HEK293T (cell line): ENCODE results near the gene KIRREL1.

Source experiments
- ARNT ChIP-seq: fragments of 450-650 bp; IDR thresholded peaks from 2 replicates; pipeline ENCODE4 v1.6.1; 2017; ENCODE audit warnings: mild to moderate bottlenecking
- BHLHE40 ChIP-seq: fragments of 450-650 bp; IDR thresholded peaks from 2 replicates; pipeline ENCODE4 v1.6.1; 2016; ENCODE audit warnings: mild to moderate bottlenecking, moderate library complexity, borderline replicate concordance
- HDGF ChIP-seq: fragments of 450-650 bp; IDR thresholded peaks from 2 replicates; pipeline ENCODE4 v1.6.1; 2017; ENCODE audit warnings: antibody characterized with exemption, borderline replicate concordance
- L3MBTL2 ChIP-seq: fragments of 450-650 bp; conservative IDR thresholded peaks from 2 replicates; pipeline ENCODE4 v1.6.1; 2016; ENCODE audit warnings: mild to moderate bottlenecking
- NFRKB ChIP-seq: fragments of 450-650 bp; IDR thresholded peaks from 2 replicates; pipeline ENCODE4 v1.6.1; 2016; ENCODE audit warnings: mild to moderate bottlenecking, moderate library complexity
- SP1 ChIP-seq: fragments of 450-650 bp; IDR thresholded peaks from 2 replicates; pipeline ENCODE4 v1.6.1; 2017
- TARDBP ChIP-seq: fragments of 450-650 bp; IDR thresholded peaks from 2 replicates; pipeline ENCODE4 v1.6.1; 2016
- ZNF384 ChIP-seq: fragments of 450-650 bp; IDR thresholded peaks from 2 replicates; pipeline ENCODE4 v1.6.1; 2016
- TF ChIP-seq, protein P1 (sequence below): fragments of 450-650 bp; IDR thresholded peaks from 2 replicates; pipeline ENCODE4 v1.6.1; 2016

DNA sequence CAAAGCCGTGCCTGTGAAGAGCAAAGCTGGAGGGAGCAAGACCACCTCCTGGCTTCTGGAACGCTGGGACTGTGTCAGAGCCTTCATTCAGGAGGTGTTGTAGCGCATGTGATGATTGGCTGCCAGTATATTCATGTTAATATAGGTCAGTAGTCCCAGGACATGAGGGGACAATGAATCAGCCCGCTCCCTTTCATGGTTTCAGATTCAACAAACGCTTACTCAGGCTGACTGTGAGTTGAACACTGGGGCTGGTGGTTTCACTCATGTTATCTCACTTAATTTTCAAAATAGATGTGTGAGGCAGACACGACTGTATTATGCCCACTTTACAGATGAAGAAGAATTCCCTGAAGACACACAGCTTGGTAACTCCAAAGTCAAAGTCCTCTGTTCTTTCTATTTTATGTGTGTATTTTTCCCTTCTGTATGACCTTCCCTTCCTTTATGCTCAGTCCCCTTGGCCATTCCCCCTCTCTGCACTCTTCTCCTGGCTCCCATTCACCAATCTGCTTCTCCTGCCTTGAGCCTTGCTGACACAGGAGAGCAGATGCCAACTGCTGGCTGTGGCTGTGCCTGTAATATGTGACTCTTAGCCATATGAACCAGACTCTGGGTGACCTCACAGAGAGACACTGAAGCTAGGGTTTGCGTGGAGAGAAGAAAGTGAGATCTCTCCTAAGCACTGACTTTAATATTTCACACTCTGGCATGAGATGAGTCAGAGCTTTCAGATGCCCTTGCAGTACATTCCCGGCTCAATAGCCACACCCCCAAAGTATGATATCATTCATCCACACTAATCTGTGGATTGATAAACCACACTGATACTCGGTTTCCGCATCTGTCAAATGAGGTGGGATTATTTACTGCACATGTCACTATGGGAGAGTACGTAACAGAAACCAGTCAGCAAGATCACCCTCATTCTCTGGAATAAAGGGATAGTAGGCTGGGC lies 31.4 kb upstream of the KIRREL1 start:
- TF ChIP-seq L3MBTL2 (no peak), TARDBP (no peak), NFRKB (no peak), BHLHE40 (no peak), ARNT (no peak), ZNF384 (no peak), HDGF (no peak), SP1 (no peak)
- TF ChIP-seq, protein P1, sequence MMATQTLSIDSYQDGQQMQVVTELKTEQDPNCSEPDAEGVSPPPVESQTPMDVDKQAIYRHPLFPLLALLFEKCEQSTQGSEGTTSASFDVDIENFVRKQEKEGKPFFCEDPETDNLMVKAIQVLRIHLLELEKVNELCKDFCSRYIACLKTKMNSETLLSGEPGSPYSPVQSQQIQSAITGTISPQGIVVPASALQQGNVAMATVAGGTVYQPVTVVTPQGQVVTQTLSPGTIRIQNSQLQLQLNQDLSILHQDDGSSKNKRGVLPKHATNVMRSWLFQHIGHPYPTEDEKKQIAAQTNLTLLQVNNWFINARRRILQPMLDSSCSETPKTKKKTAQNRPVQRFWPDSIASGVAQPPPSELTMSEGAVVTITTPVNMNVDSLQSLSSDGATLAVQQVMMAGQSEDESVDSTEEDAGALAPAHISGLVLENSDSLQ: no peak
